Activated T-helper 17 cell treated with anti-CD3 and anti-CD28 coated beads, Interleukin-2, amount 50 U/mL, for 72 hours (primary cell): ENCODE data around the gene DYNC2I2. TPM values are rescaled to one million over a fixed set of nuclear protein-coding genes. Genes with fewer than 3 reads are reported as not detected.

Source experiments
- ATAC-seq: fragments of 150-1000 bp; cut with Tn5 transposase; replicated peaks from 2 replicates; pipeline ENCODE4 v1.10.0; 2021; ENCODE audit warnings: mild to moderate bottlenecking, moderate library complexity
- H3K27ac Mint-ChIP-seq: one replicate; pipeline ENCODE4 v1.8.0; 2022; ENCODE audit warnings: mixed read lengths
- H3K27me3 Mint-ChIP-seq: one replicate; pipeline ENCODE4 v1.8.0; 2022; ENCODE audit warnings: mixed read lengths
- H3K36me3 Mint-ChIP-seq: one replicate; pipeline ENCODE4 v1.8.0; 2022; ENCODE audit warnings: low read depth, mild to moderate bottlenecking, mixed read lengths
- H3K4me1 Mint-ChIP-seq: one replicate; pipeline ENCODE4 v1.8.0; 2022; ENCODE audit warnings: mixed read lengths
- H3K4me3 Mint-ChIP-seq: one replicate; pipeline ENCODE4 v1.8.0; 2022; ENCODE audit warnings: mild to moderate bottlenecking, mixed read lengths
- H3K9me3 Mint-ChIP-seq: one replicate; pipeline ENCODE4 v1.8.0; 2022; ENCODE audit warnings: mixed read lengths
- total RNA-seq, 2 donors: library from RNA; stranded (reverse); gene quantifications; one replicate each; pipeline ENCODE4 v1.2.3, GENCODE V29; 2022

DYNC2I2 gene
- total RNA-seq, 2 donors from 2014 or later = 29.4 to 39.8 TPM

GRCh38 chr9:128634651-128635262 lies 21.9 kb downstream of the DYNC2I2 start:
- peak; percentile 6 for ATAC-seq
- H3K4me1 Mint-ChIP-seq = no peaks in the 10 kb centered on the region
- H3K27ac Mint-ChIP-seq = no peak overlapping the region
- H3K9me3 Mint-ChIP-seq = no peaks in the 10 kb centered on the region
- H3K36me3 Mint-ChIP-seq = peaks cover 44% of the 10 kb centered on the region
- no peak overlapping the region for H3K4me3 Mint-ChIP-seq
- no peaks in the 10 kb centered on the region for H3K27me3 Mint-ChIP-seq

- Mint-ChIP-seq H3K27ac (no peak overlapping the region), H3K9me3 (no peaks in the 10 kb centered on the region), H3K27me3 (no peaks in the 10 kb centered on the region), H3K4me3 (no peak overlapping the region), H3K4me1 (no peaks in the 10 kb centered on the region), H3K36me3 (peaks cover 50% of the 10 kb centered on the region)
- ATAC-seq = no peak
Observed at GRCh38 chr9:128634111-128634510, 22.5 kb downstream of the DYNC2I2 start.

GRCh38 chr9:128633601-128634000 lies 23.0 kb downstream of the DYNC2I2 start:
- H3K4me1 Mint-ChIP-seq = no peaks in the 10 kb centered on the region
- no peak for ATAC-seq
- H3K36me3 Mint-ChIP-seq = peaks cover 56% of the 10 kb centered on the region
- no peaks in the 10 kb centered on the region for H3K9me3 Mint-ChIP-seq
- no peaks in the 10 kb centered on the region for H3K27me3 Mint-ChIP-seq
- no peak overlapping the region for H3K4me3 Mint-ChIP-seq
- no peak overlapping the region for H3K27ac Mint-ChIP-seq

GRCh38 chr9:128633057-128633456 lies 23.6 kb downstream of the DYNC2I2 start:
- Mint-ChIP-seq H3K4me1 (no peaks in the 10 kb centered on the region), H3K4me3 (no peak overlapping the region), H3K27me3 (no peaks in the 10 kb centered on the region), H3K36me3 (peaks cover 60% of the 10 kb centered on the region), H3K9me3 (no peaks in the 10 kb centered on the region), H3K27ac (no peak overlapping the region)
- ATAC-seq = no peak

GRCh38 chr9:128632486-128632885 lies 24.2 kb downstream of the DYNC2I2 start:
- Mint-ChIP-seq H3K36me3 (peaks cover 65% of the 10 kb centered on the region), H3K4me1 (no peaks in the 10 kb centered on the region), H3K9me3 (no peaks in the 10 kb centered on the region), H3K27ac (no peak overlapping the region), H3K27me3 (no peaks in the 10 kb centered on the region), H3K4me3 (no peak overlapping the region)
- no peak for ATAC-seq

GRCh38 chr9:128632066-128632465 lies 24.6 kb downstream of the DYNC2I2 start:
- Mint-ChIP-seq H3K9me3 (no peaks in the 10 kb centered on the region), H3K4me3 (no peak overlapping the region), H3K36me3 (peaks cover 70% of the 10 kb centered on the region), H3K4me1 (no peaks in the 10 kb centered on the region), H3K27ac (no peak overlapping the region), H3K27me3 (no peaks in the 10 kb centered on the region)
- ATAC-seq = no peak

GRCh38 chr9:128631636-128632035 lies 25.0 kb downstream of the DYNC2I2 start:
- ATAC-seq = no peak
- H3K36me3 Mint-ChIP-seq = peaks cover 74% of the 10 kb centered on the region

GRCh38 chr9:128629852-128630545 lies 26.6 kb downstream of the DYNC2I2 start:
- Mint-ChIP-seq H3K27me3 (no peaks in the 10 kb centered on the region), H3K4me1 (no peaks in the 10 kb centered on the region), H3K36me3 (peaks cover 90% of the 10 kb centered on the region), H3K27ac (no peak overlapping the region), H3K9me3 (no peaks in the 10 kb centered on the region), H3K4me3 (no peak overlapping the region)
- ATAC-seq = no peak

More at GRCh38 chr9:128631636-128632035, 25.0 kb downstream of the DYNC2I2 start:
- Mint-ChIP-seq H3K27ac (no peak overlapping the region), H3K27me3 (no peaks in the 10 kb centered on the region), H3K9me3 (no peaks in the 10 kb centered on the region), H3K4me1 (no peaks in the 10 kb centered on the region), H3K4me3 (no peak overlapping the region)

GRCh38 chr9:128629136-128629535 lies 27.5 kb downstream of the DYNC2I2 start:
- Mint-ChIP-seq H3K4me1 (no peaks in the 10 kb centered on the region), H3K27me3 (no peaks in the 10 kb centered on the region), H3K36me3 (peaks cover 97% of the 10 kb centered on the region), H3K27ac (peak overlapping the region; percentile 27), H3K4me3 (no peak overlapping the region), H3K9me3 (no peaks in the 10 kb centered on the region)
- no peak for ATAC-seq

GRCh38 chr9:128628471-128629048 lies 28.1 kb downstream of the DYNC2I2 start:
- Mint-ChIP-seq H3K4me1 (no peaks in the 10 kb centered on the region), H3K9me3 (no peaks in the 10 kb centered on the region), H3K27me3 (no peaks in the 10 kb centered on the region), H3K36me3 (peaks cover 97% of the 10 kb centered on the region), H3K27ac (peak overlapping the region; percentile 27), H3K4me3 (no peak overlapping the region)
- ATAC-seq = no peak

GRCh38 chr9:128627906-128628305 lies 28.7 kb downstream of the DYNC2I2 start:
- Mint-ChIP-seq H3K27me3 (no peaks in the 10 kb centered on the region), H3K27ac (peak overlapping the region; percentile 28), H3K4me1 (no peaks in the 10 kb centered on the region), H3K4me3 (no peak overlapping the region), H3K36me3 (peaks cover 97% of the 10 kb centered on the region), H3K9me3 (no peaks in the 10 kb centered on the region)
- no peak for ATAC-seq

- no peaks in the 10 kb centered on the region for H3K27me3 Mint-ChIP-seq
- ATAC-seq = no peak
Observed at GRCh38 chr9:128627127-128627715, 29.4 kb downstream of the DYNC2I2 start.

GRCh38 chr9:128626181-128626580 lies 30.5 kb downstream of the DYNC2I2 start:
- H3K27me3 Mint-ChIP-seq = no peaks in the 10 kb centered on the region
- peaks cover 97% of the 10 kb centered on the region for H3K36me3 Mint-ChIP-seq
- no peaks in the 10 kb centered on the region for H3K9me3 Mint-ChIP-seq
- no peak for ATAC-seq
- H3K4me1 Mint-ChIP-seq = no peaks in the 10 kb centered on the region
- H3K4me3 Mint-ChIP-seq = no peak overlapping the region
- peak overlapping the region; percentile 9 for H3K27ac Mint-ChIP-seq

More at GRCh38 chr9:128627127-128627715, 29.4 kb downstream of the DYNC2I2 start:
- Mint-ChIP-seq H3K4me3 (no peak overlapping the region), H3K36me3 (peaks cover 97% of the 10 kb centered on the region), H3K27ac (no peak overlapping the region), H3K4me1 (no peaks in the 10 kb centered on the region), H3K9me3 (no peaks in the 10 kb centered on the region)

- no peaks in the 10 kb centered on the region for H3K9me3 Mint-ChIP-seq
- no peaks in the 10 kb centered on the region for H3K4me1 Mint-ChIP-seq
Observed at GRCh38 chr9:128625391-128626146, 31.1 kb downstream of the DYNC2I2 start.

More at GRCh38 chr9:128625391-128626146, 31.1 kb downstream of the DYNC2I2 start:
- H3K27ac Mint-ChIP-seq = peak overlapping the region; percentile 9
- no peak for ATAC-seq
- no peak overlapping the region for H3K4me3 Mint-ChIP-seq
- no peaks in the 10 kb centered on the region for H3K27me3 Mint-ChIP-seq
- H3K36me3 Mint-ChIP-seq = peaks cover 99% of the 10 kb centered on the region
